ENCODE data around the gene PRKN.

The PRKN gene

DNA sequence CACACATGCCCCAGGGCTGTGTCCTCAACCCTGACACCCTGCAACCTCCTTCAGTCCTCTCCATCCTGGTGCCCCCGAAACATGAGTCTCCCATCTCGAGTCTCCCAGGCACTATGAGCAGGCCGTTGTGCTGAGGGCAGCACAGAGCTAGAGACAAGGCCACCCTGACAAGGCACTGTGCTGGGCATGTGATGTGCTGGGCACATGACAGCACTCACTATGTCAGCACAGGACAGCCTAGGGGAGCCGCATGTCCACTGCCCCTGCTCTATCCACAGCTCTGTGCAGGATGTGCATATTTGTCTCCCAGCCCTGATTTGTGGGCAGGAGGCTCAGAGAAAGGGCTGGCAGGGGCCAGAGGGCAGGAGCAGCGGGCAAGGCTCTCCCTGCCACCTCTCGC, 1091.6 kb downstream of the PRKN start:
- DNase-seq = no peak

DNA sequence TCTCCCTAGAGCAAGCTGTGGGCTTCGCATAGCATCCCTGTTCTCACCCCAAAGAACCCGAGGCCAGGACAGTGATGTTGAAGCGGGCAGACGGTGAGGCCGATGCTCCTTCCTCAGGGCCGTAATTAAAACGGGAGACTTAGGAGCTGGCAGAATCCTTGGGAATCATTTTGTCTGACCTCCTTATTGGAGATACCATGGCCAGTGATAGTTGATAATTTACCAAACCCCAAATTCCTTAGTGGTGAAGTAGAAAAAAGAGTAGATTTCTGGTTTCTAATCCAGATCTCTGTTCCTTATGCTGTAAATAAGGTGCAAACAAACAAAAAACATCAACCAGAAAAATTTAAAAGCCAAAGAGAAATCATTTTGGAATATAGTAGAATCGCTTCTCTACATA, 1092.7 kb downstream of the PRKN start:
- DNase-seq = no peak
- TF ChIP-seq POLR2A (IDR thresholded peaks at IDR 0.05; ENCODE audit: low read length) = no peak
- TF ChIP-seq GATA1 (IDR thresholded peaks at IDR 0.05; ENCODE audit: low read depth, low read length) = no peak

More for the DNA sequence above, 1091.6 kb downstream of the PRKN start:
- TF ChIP-seq POLR2A (IDR thresholded peaks at IDR 0.05; ENCODE audit: low read length) = no peak
- no peak for TF ChIP-seq GATA1 (IDR thresholded peaks at IDR 0.05; ENCODE audit: low read depth, low read length)

DNA sequence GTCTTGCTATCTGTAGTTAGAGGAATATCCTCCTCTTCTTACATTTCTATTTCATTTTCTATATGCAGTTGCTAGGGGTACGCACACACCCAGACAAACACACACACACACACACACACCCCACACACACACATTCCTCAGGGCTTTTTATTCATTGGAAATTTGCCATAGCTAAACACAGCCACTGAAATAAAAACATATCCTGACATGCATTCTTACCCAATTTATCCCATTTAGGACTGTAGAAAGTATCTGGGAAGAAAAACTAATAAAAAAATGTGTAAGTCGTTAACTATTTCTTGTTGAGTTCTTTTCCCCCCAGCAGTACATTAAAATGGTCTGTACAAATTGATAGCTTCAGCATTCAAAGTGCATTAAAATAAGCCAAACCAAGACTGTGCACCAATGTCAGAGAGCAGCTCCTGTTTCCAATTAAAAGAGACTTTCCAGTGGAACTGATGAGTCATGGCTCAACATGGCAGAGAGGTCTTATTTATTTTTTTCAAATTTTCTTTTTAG, 1095.8 kb downstream of the PRKN start:
- TF ChIP-seq POLR2A (IDR thresholded peaks at IDR 0.05; ENCODE audit: low read length) (no peak), GATA1 (IDR thresholded peaks at IDR 0.05; ENCODE audit: low read depth, low read length) (no peak)
- DNase-seq = no peak

DNA sequence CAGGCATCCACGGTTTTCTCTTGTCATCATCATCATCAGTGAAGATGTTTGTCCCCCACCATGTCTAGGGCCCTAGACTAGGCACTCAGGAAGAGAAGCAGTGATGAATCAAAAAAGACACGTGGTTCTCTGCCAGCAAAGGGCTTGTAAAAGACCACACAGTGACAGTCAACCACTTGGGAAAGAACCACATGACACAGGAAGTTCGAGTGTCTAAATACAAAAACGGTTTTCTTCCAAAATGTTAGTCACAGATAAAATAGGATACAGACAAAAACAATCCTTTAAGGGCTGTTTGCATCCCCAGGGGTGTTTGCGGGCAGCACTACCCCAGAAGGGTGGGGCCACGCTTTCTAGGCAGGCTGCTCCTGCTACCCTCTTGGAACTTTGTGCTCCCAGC, 1096.9 kb downstream of the PRKN start:
- TF ChIP-seq POLR2A (IDR thresholded peaks at IDR 0.05; ENCODE audit: low read length) = no peak
- TF ChIP-seq GATA1 (IDR thresholded peaks at IDR 0.05; ENCODE audit: low read depth, low read length) = no peak
- no peak for DNase-seq

DNA sequence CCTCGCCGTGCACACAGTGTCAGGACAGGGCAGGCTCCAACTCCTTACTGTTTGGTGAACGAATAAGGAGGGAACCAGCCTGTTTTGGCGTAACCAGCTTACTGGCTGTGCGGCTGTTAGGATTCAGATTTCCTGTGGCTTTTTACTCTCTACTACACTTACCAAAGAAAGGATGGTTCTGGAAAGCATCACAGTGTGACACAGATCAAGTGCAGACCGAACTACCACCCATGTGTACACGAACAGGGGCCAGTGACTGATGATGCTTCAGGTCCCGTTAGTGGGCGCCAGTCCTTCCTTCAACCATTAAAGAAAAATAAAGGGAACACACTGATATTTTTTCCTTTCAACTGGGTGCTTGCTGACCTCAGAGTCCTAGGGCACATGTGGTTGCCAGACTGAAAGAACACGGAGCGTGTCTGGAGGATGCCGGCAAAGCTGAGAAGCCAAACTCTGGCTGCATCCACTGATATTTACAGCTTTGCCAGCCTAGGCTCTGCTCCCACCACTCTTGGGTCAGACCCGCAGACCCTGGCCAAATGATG, 1101.4 kb downstream of the PRKN start:
- TF ChIP-seq POLR2A (IDR thresholded peaks at IDR 0.05; ENCODE audit: low read length) (no peak), GATA1 (IDR thresholded peaks at IDR 0.05; ENCODE audit: low read depth, low read length) (no peak)
- no peak for DNase-seq

DNA sequence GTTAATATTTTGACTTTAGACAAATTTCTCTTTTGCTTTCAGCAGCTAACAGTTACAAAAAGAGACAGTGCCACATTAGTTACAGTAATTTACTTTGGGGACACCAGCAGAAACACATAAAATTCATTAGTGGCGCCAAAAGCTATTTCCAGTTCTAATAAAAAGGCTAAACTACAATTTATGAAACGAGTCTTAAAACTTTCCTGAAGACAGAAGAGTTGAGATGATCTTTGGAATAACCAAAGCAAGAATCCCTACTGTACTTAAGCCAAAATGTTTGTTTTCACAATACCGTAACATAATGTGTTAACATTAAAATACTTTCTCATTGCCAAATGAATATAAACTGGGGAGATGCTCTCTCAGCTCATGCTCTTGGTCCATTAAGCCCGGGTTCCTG, 1103.5 kb downstream of the PRKN start:
- no peak for TF ChIP-seq GATA1 (IDR thresholded peaks at IDR 0.05; ENCODE audit: low read depth, low read length)
- TF ChIP-seq POLR2A (IDR thresholded peaks at IDR 0.05; ENCODE audit: low read length) = no peak
- DNase-seq = no peak

DNA sequence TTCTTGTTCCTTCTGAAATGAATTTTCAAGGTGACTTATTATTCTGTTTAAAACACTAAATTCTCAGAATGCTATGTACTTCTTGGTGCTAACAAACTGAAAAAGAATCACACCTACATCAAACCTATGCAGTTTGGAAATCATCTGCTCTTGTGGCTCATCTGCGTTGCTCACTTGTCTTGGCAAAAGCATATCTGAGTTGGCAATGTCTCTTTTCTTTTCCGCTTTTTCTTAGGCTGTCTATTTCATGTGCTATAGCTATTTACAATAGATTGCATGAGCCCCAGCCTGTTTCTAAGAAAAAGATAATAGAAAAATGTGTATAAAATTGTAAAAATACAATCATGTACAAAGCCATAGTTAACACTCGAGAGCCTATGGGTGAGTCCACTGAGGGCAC, 1104.8 kb downstream of the PRKN start:
- DNase-seq = no peak
- no peak for TF ChIP-seq GATA1 (IDR thresholded peaks at IDR 0.05; ENCODE audit: low read depth, low read length)
- TF ChIP-seq POLR2A (IDR thresholded peaks at IDR 0.05; ENCODE audit: low read length) = no peak

DNA sequence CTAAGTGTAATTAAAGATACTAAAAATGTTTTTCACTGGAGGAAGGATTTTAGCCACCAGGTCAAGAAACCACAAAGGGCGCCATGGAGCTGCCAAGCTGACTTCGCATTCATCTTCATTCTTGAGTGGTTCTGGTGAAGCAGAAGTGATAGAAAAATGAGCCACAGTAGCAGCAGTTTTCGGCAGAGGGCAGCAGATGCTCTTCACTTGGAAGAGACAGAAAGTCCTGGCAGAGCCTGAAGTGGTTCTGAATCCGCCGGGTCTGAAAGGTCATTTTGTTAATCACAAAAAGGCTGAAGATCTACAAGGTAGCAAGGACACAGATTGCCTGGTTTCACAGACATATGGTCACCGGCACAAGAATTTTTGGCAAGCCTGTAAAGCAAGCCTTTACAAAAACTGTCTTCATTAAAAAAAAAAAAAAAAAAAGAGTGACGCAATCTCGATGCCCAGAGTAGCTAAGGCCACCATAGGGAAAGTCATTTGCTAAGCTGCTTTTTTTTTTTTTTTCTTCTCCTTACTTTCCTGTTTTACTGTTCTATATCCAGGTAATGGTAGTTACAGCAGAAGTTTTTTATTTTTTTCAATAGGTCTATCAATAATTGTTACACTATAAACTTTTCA, 1108.6 kb downstream of the PRKN start:
- DNase-seq = peak in 1 of 2 experiments; percentile 3
- TF ChIP-seq GATA1 (IDR thresholded peaks at IDR 0.05; ENCODE audit: low read depth, low read length) = no peak
- TF ChIP-seq POLR2A (IDR thresholded peaks at IDR 0.05; ENCODE audit: low read length) = no peak

DNA sequence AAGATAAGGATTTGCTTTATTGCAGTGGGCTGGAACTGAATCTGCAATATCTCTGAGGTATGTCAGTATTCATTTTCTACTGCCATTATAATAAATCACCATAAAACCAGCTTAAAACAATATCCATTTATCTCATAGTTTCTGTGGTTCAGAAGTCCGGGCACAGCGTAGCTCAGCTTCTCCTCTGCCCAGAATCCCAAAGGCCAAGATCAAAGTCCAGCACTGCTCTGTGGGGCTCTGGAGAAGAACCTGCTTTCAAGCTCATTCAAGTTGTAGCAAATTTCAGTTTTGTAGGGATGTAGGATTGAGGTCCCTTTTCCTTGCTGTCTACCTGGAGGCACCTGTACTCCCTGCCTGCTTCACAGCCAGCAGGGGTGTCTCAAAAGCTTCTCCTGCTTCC, 1113.9 kb downstream of the PRKN start:
- no peak for DNase-seq
- no peak for TF ChIP-seq GATA1 (IDR thresholded peaks at IDR 0.05; ENCODE audit: low read depth, low read length)
- no peak for TF ChIP-seq POLR2A (IDR thresholded peaks at IDR 0.05; ENCODE audit: low read length)

DNA sequence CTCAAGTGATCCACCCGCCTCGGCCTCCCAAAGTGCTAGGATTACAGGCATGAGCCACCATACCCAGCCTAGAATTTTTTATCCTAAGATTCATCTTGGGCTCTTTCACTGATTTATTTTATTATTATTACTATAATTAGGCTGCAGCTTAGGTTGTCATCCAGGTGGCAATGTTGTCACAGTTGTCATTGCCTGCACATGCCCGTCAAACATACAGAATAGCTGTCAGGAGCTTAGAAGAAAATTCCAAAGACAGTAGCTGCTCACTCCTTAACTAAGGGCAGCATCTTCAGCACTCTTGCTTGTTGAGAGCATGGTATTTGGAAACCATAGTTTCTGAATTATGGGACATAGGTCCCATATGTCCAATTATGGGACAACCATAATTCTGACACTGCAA, 1118.8 kb downstream of the PRKN start:
- no peak for DNase-seq
- no peak for TF ChIP-seq GATA1 (IDR thresholded peaks at IDR 0.05; ENCODE audit: low read depth, low read length)
- no peak for TF ChIP-seq POLR2A (IDR thresholded peaks at IDR 0.05; ENCODE audit: low read length)

DNA sequence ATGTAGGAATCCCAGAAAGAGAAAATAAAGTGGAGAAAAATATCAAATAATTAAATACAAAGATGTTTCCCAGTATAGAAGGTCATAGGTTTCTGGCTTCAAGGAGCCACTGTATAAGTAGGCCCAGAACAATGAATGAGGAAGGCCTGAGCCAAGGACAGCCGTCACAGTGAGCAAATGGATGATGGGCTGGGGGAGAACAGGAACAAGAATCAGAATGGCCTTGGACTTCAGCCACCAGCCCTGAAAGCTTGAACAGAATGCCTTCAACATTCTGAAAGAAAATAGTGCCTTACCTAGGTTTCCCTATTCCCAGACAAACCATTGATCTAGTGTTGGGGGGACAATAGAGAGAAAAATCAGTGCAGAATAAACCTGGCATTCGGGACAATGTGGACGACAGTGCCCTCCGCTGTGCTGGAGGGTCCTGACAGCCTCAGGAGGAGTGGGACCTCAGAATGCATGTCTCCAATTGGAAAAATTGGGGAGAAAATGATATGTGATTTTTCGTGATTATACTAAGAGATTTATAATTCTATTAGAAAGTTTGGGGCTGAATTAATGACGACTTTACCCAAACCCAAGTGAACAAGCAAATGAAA, 1119.8 kb downstream of the PRKN start:
- no peak for TF ChIP-seq GATA1 (IDR thresholded peaks at IDR 0.05; ENCODE audit: low read depth, low read length)
- no peak for TF ChIP-seq POLR2A (IDR thresholded peaks at IDR 0.05; ENCODE audit: low read length)

DNA sequence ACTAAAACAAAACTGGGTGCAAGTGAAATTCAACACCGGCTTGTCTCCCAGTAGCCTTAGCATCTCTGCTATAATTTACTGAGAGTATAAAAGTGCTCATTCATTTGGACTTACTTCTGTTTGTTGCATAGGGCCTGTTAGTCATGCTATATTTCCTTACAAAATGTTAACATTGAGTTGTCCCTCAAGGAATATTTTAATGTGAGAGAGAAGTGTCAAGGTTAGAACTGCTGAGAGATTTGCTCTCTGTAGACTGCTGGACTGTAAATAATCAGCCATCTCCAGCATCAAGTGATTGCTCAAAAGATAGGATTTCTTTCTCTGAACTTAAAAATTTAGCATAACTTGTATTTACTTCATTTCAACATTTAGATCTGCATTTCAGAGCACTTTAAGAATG, 1125.2 kb downstream of the PRKN start:
- no peak for DNase-seq
- TF ChIP-seq GATA1 (IDR thresholded peaks at IDR 0.05; ENCODE audit: low read depth, low read length) (no peak), POLR2A (IDR thresholded peaks at IDR 0.05; ENCODE audit: low read length) (no peak)

More for the DNA sequence above, 1119.8 kb downstream of the PRKN start:
- no peak for DNase-seq

DNA sequence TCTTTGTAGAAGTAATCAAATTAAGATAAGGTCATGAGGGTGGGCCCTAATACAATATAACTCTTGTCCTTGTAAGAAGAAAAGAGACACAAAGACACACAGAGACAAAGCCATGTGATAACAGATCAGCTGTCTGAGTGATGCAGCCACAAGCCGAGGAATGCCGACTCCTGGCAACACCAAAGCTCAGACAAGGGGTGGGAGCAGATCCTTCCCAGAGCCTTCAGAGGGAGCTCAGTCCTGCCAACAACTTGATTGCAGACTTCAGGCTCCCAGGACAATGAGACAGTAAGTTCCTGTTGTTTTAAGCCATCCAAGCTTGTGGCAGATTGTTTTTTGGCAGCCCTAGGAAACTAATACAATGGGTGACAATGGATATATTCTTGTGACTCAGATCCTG, 1128.7 kb downstream of the PRKN start:
- no peak for DNase-seq
- TF ChIP-seq GATA1 (IDR thresholded peaks at IDR 0.05; ENCODE audit: low read depth, low read length) (no peak), POLR2A (IDR thresholded peaks at IDR 0.05; ENCODE audit: low read length) (no peak)

DNA sequence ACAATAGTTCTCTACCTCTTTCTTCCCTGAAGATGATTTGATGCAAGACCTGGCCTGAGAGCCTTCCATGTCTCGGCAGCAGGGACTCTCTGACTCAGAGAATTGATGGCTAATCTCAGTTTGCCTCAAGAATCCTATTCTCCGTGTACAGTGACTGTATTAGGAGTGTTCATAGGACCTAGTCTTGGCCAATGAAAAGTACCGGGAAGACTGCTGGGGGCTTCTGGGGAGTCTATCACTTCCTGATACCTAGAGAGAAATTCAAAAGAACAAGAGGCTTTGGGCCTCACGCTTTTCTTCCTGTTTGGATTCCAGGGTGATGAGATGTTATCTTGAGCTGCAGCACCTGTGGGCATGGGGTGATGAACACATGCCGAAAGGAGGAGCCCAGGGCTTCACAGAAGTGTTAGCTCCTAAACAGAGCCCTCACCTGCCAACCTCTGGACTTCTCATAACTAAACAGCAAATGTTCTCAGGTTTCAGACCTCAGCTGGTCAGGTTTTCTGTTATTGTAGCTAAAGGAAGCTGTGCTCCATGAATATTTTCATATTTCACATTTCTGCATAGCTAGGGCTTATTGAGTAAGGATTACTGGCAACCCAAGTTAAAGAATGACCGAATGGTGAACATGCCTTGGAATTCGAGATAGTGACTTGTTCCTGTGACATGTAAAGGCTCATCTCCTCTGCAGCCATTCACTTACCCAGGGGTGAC, 1130.6 kb downstream of the PRKN start:
- TF ChIP-seq POLR2A (IDR thresholded peaks at IDR 0.05; ENCODE audit: low read length) = no peak
- no peak for TF ChIP-seq GATA1 (IDR thresholded peaks at IDR 0.05; ENCODE audit: low read depth, low read length)
- no peak for DNase-seq
